HEK293 (cell line): ENCODE data around the gene CSNK2A1.

ENCODE experiments used
- CTCF ChIA-PET: fragments of 350-600 bp; formaldehyde crosslinking; extraction: SDS; loops from one replicate; lab custom pipeline; 2021; ENCODE audit warnings: antibody characterized with exemption; lab: Yijun Ruan, JAX
- POLR2A ChIA-PET: fragments of 300-600 bp; formaldehyde crosslinking; extraction: SDS; loops from one replicate; lab custom pipeline; 2020; ENCODE audit warnings: antibody characterized with exemption, inconsistent platforms; lab: Yijun Ruan, JAX
- H3K27ac ChIP-seq: fragments of 200-500 bp; sonication (Bioruptor generic); 2 replicates; pipeline ENCODE4 v1.5.1; 2014; ENCODE audit warnings: low read depth, low read length, control low read depth, inconsistent platforms; ENCODE audit errors: extremely low read depth
- H3K36me3 ChIP-seq, 2 experiments: fragments of 200-500 bp in 1 of 2; sonication (Bioruptor generic) in 1 of 2; 1 replicate in 1 of 2; 2 replicates in 1 of 2; pipeline ENCODE4 v1.5.1; 2014 to 2017; ENCODE audit warnings: inconsistent platforms in 2 of 2, low read length in 2 of 2; ENCODE audit not compliant: control insufficient read depth in 2 of 2, insufficient read depth in 1 of 2
- H3K4me1 ChIP-seq: fragments of 200-500 bp; sonication (Bioruptor generic); 2 replicates; pipeline ENCODE4 v1.5.1; 2014; ENCODE audit warnings: mild to moderate bottlenecking, low read length, inconsistent platforms; ENCODE audit not compliant: control insufficient read depth, insufficient read depth
- H3K4me3 ChIP-seq: 2 replicates; pipeline ENCODE4 v1.5.1; 2011; ENCODE audit warnings: low read depth, mild to moderate bottlenecking, control low read depth, low read length, moderate library complexity
- H3K9me3 ChIP-seq: fragments of 200-500 bp; sonication (Bioruptor generic); 2 replicates; pipeline ENCODE4 v1.5.1; 2014; ENCODE audit warnings: low read depth, low read length, inconsistent platforms; ENCODE audit not compliant: control insufficient read depth, insufficient read depth
- AEBP2 ChIP-seq: fragments of 450-650 bp; formaldehyde crosslinking; IDR thresholded peaks from 2 replicates; pipeline ENCODE4 v1.5.1; 2016; ENCODE audit warnings: missing biosample characterization, missing genetic modification characterization, borderline replicate concordance
- GLIS2 ChIP-seq: fragments of 450-650 bp; formaldehyde crosslinking; IDR thresholded peaks from 2 replicates; pipeline ENCODE4 v1.5.1; 2016; ENCODE audit warnings: missing biosample characterization, missing genetic modification characterization
- PRDM1 ChIP-seq: fragments of 450-650 bp; formaldehyde crosslinking; IDR thresholded peaks from 2 replicates; pipeline ENCODE4; 2016; ENCODE audit warnings: missing biosample characterization, missing genetic modification characterization
- PRDM6 ChIP-seq: fragments of 450-650 bp; formaldehyde crosslinking; IDR thresholded peaks from 2 replicates; pipeline ENCODE4 v1.5.1; 2017; ENCODE audit warnings: missing biosample characterization, missing genetic modification characterization
- SETDB1 ChIP-seq: IDR thresholded peaks from one replicate; pipeline ENCODE4 v1.6.1; 2017; ENCODE audit warnings: mild to moderate bottlenecking, low read length, moderate library complexity, mixed read lengths; ENCODE audit not compliant: insufficient read length
- ZBTB11 ChIP-seq: fragments of 450-650 bp; formaldehyde crosslinking; conservative IDR thresholded peaks from 2 replicates; pipeline ENCODE4 v1.5.1; 2016; ENCODE audit warnings: low read depth, missing biosample characterization, missing genetic modification characterization
- ZBTB7A ChIP-seq: fragments of 450-650 bp; formaldehyde crosslinking; IDR thresholded peaks from 2 replicates; pipeline ENCODE4 v1.5.1; 2016; ENCODE audit warnings: low read depth, missing biosample characterization, missing genetic modification characterization
- ZEB2 ChIP-seq: fragments of 450-650 bp; formaldehyde crosslinking; IDR thresholded peaks from 2 replicates; pipeline ENCODE4 v1.5.1; 2016; ENCODE audit warnings: missing biosample characterization, missing genetic modification characterization
- ZNF132 ChIP-seq: fragments of 450-650 bp; formaldehyde crosslinking; IDR thresholded peaks from 2 replicates; pipeline ENCODE4 v1.5.1; 2017; ENCODE audit warnings: missing biosample characterization, missing genetic modification characterization, borderline replicate concordance
- ZNF214 ChIP-seq: fragments of 450-650 bp; formaldehyde crosslinking; IDR thresholded peaks from 2 replicates; pipeline ENCODE4 v1.5.1; 2017; ENCODE audit warnings: missing biosample characterization, mild to moderate bottlenecking, missing genetic modification characterization, borderline replicate concordance
- ZNF501 ChIP-seq: fragments of 450-650 bp; formaldehyde crosslinking; IDR thresholded peaks from 2 replicates; pipeline ENCODE4 v1.5.1; 2016; ENCODE audit warnings: missing biosample characterization, missing genetic modification characterization
- ZNF521 ChIP-seq: fragments of 450-650 bp; formaldehyde crosslinking; IDR thresholded peaks from 2 replicates; pipeline ENCODE4 v1.5.1; 2017; ENCODE audit warnings: missing biosample characterization, mild to moderate bottlenecking, missing genetic modification characterization
- ZNF548 ChIP-seq: fragments of 450-650 bp; formaldehyde crosslinking; IDR thresholded peaks from 2 replicates; pipeline ENCODE4 v1.5.1; 2016; ENCODE audit warnings: missing biosample characterization, missing genetic modification characterization
- ZNF596 ChIP-seq: fragments of 450-650 bp; IDR thresholded peaks from 2 replicates; pipeline ENCODE4 v1.5.0; 2018; ENCODE audit warnings: missing biosample characterization, mild to moderate bottlenecking, missing genetic modification characterization, moderate library complexity
- ZNF624 ChIP-seq: fragments of 450-650 bp; formaldehyde crosslinking; IDR thresholded peaks from 2 replicates; pipeline ENCODE4 v1.5.1; 2017; ENCODE audit warnings: missing biosample characterization, missing genetic modification characterization
- ZNF747 ChIP-seq: fragments of 450-650 bp; formaldehyde crosslinking; IDR thresholded peaks from 2 replicates; pipeline ENCODE4 v1.5.1; 2016; ENCODE audit warnings: missing biosample characterization, missing genetic modification characterization
- ZNF777 ChIP-seq: fragments of 450-650 bp; formaldehyde crosslinking; IDR thresholded peaks from 2 replicates; pipeline ENCODE4 v1.5.1; 2017; ENCODE audit warnings: missing biosample characterization, missing genetic modification characterization, borderline replicate concordance
- ZNF785 ChIP-seq: fragments of 450-650 bp; formaldehyde crosslinking; IDR thresholded peaks from 2 replicates; pipeline ENCODE4 v1.5.1; 2016; ENCODE audit warnings: missing biosample characterization, missing genetic modification characterization
- ZNF791 ChIP-seq: fragments of 450-650 bp; formaldehyde crosslinking; IDR thresholded peaks from 2 replicates; pipeline ENCODE4 v1.5.1; 2016; ENCODE audit warnings: missing biosample characterization, missing genetic modification characterization

The CSNK2A1 gene

GRCh38 chr20:521860-522259 is 21.7 kb downstream of the CSNK2A1 start (continued):
- TF ChIP-seq AEBP2 (tag by site-specific recombination): no peak
- TF ChIP-seq ZNF548 (tag by site-specific recombination): no peak
- TF ChIP-seq ZNF521 (tag by site-specific recombination): no peak
- TF ChIP-seq ZNF214: no peak
- TF ChIP-seq ZNF785 (tag by site-specific recombination): no peak
- TF ChIP-seq ZEB2 (tag by site-specific recombination): no peak
- TF ChIP-seq ZNF747: no peak
- TF ChIP-seq, all 188 proteins: peak for 0

- ChIA-PET CTCF (interaction anchor here (0.7 to 1.2 kb wide), 2 partner anchors 41 to 147 kb away, joined by 5 to 6 read pairs; no protein-coding TSS in a partner anchor), POLR2A (no interaction called here)
- peaks cover 42 to 55% of the 10 kb centered on the region in 2 experiments for H3K36me3 ChIP-seq
- H3K9me3 ChIP-seq: peaks cover 4% of the 10 kb centered on the region
- TF ChIP-seq ZBTB7A (tag by site-specific recombination): no peak
- TF ChIP-seq SETDB1: peak; percentile 87
- 0 out of 2 replicates have a peak, but pooled peaks have one; percentile 18 for TF ChIP-seq ZBTB11 (tag by site-specific recombination)
- TF ChIP-seq ZNF791 (tag by site-specific recombination): no peak
- no peak for TF ChIP-seq ZNF501
- TF ChIP-seq ZNF624 (tag by site-specific recombination): no peak
- no peak for TF ChIP-seq ZNF596
- no peak for TF ChIP-seq ZNF777 (tag by site-specific recombination)
- no peak overlapping the region for H3K27ac ChIP-seq
- 0 out of 2 replicates have a peak, but pooled peaks cover 5% of the 10 kb centered on the region for H3K4me1 ChIP-seq
- no peak overlapping the region for H3K4me3 ChIP-seq
These were observed 23.6 kb downstream of the CSNK2A1 start for GRCh38 chr20:519999-520398.

- Histone ChIP-seq H3K36me3 (peaks cover 19 to 39% of the 10 kb centered on the region in 2 experiments), H3K27ac (no peak overlapping the region), H3K4me3 (no peak overlapping the region), H3K4me1 (0 out of 2 replicates have a peak, but pooled peaks cover 7% of the 10 kb centered on the region), H3K9me3 (peaks cover 4% of the 10 kb centered on the region)
- ChIA-PET POLR2A (no interaction called here), CTCF (interaction anchor here (0.8 to 1.8 kb wide), 3 partner anchors 25 to 327 kb away, joined by 3 to 4 read pairs (median 3); no protein-coding TSS in a partner anchor)
- no peak for TF ChIP-seq GLIS2 (tag by site-specific recombination)
- no peak for TF ChIP-seq ZNF132 (tag by site-specific recombination)
- TF ChIP-seq PRDM6 (tag by site-specific recombination): peak; percentile 69; the same call in 1 of the 2 replicates
- TF ChIP-seq PRDM1: 0 out of 2 replicates have a peak, but pooled peaks have one; percentile 34
These were observed 26.4 kb downstream of the CSNK2A1 start for GRCh38 chr20:517221-517620.
